HepG2 (cell line): Measurements from ENCODE around the gene CDC20B. TPM values are rescaled to one million over a fixed set of nuclear protein-coding genes. Genes with fewer than 3 reads are reported as not detected.

Experiments
- ATAC-seq: fragments of 200-7000 bp; cut with Tn5 transposase; 3 replicates; pipeline ENCODE4 v1.9.1; 2020; ENCODE audit warnings: mild to moderate bottlenecking, moderate library complexity
- BruUV-seq: library from RNA; stranded (reverse); fragments of 400-500 nt; replicated peaks from 2 replicates; lab custom pipeline; 2021; lab: Mats Ljungman, UMichigan
- CTCF ChIA-PET: fragments of 300-600 bp; formaldehyde crosslinking; extraction: SDS; loops from one replicate; lab custom pipeline; 2021; ENCODE audit warnings: low total read pairs, inconsistent platforms, low intra/inter-chr PET ratio; lab: Yijun Ruan, JAX
- POLR2A ChIA-PET: fragments of 350-600 bp; sonication (Branson Sonifier 250); formaldehyde crosslinking; loops from one replicate; lab custom pipeline; 2020; ENCODE audit warnings: antibody characterized with exemption, inconsistent platforms; lab: Yijun Ruan, JAX
- DNase-seq: peaks from one replicate; pipeline ENCODE4 v3.0.0-alpha.2; 2015; ENCODE audit warnings: low spot score
- FAIRE-seq: peaks from 3 replicates; lab custom pipeline; 2011; peaks lifted over from hg19 to GRCh38; lab: Jason Lieb, UNC
- H2AFZ ChIP-seq: one replicate; pipeline ENCODE4 v1.6.1; 2011; ENCODE audit warnings: low read length, inconsistent platforms
- H3K27ac ChIP-seq: fragments of 300-600 bp; 3 replicates; pipeline ENCODE4 v1.8.0; 2011; ENCODE audit warnings: mixed run types, mild to moderate bottlenecking, mixed read lengths, low read length, inconsistent platforms; ENCODE audit not compliant: insufficient read depth; ENCODE audit errors: extremely low read length
- H3K27me3 ChIP-seq, 2 experiments: fragments of 200-600 bp in 1 of 2; 2 replicates in 1 of 2; 3 replicates in 1 of 2; pipeline versions ENCODE4 v1.6.0 to v1.8.0; 2011; ENCODE audit warnings: low read length in 2 of 2, mild to moderate bottlenecking in 2 of 2, moderate library complexity in 2 of 2, inconsistent platforms in 1 of 2; ENCODE audit not compliant: insufficient read depth in 2 of 2, control insufficient read depth in 1 of 2
- H3K36me3 ChIP-seq, 2 experiments: fragments of 200-600 bp in 1 of 2; replicated peaks in 1 of 2; 2 replicates in 1 of 2; 3 replicates in 1 of 2; pipeline versions ENCODE4 v1.5.1 to v1.8.0; 2011; ENCODE audit warnings: low read length in 2 of 2, inconsistent platforms in 1 of 2; ENCODE audit not compliant: insufficient read depth in 2 of 2, control insufficient read depth in 1 of 2
- H3K4me1 ChIP-seq: 2 replicates; pipeline ENCODE4 v1.5.1; 2012; ENCODE audit warnings: low read length, inconsistent platforms; ENCODE audit not compliant: insufficient read depth
- H3K4me2 ChIP-seq: 2 replicates; pipeline ENCODE4 v1.6.0; 2011; ENCODE audit warnings: low read depth, low read length, inconsistent platforms
- H3K4me3 ChIP-seq, 3 experiments: fragments of 200-600 bp in 1 of 3; sonication (generic), shearing (Covaris generic) in 1 of 3; replicated peaks in 1 of 3; 2 replicates each; pipeline ENCODE4 v1.5.1; 2011 to 2016; ENCODE audit warnings: low read length in 3 of 3, inconsistent platforms in 2 of 3, low read depth in 2 of 3, mild to moderate bottlenecking in 2 of 3, control low read depth in 1 of 3, mixed read lengths in 1 of 3; ENCODE audit not compliant: insufficient read depth in 1 of 3
- H3K79me2 ChIP-seq: one replicate; pipeline ENCODE4 v1.6.1; 2011; ENCODE audit warnings: low read length, inconsistent platforms; ENCODE audit not compliant: insufficient read depth
- H3K9ac ChIP-seq: 2 replicates; pipeline ENCODE4 v1.6.0; 2011; ENCODE audit warnings: mild to moderate bottlenecking, low read depth, low read length, inconsistent platforms; ENCODE audit not compliant: insufficient read depth
- H3K9me3 ChIP-seq: 2 replicates; pipeline ENCODE4 v1.5.1; 2012; ENCODE audit warnings: mild to moderate bottlenecking, low read length
- H4K20me1 ChIP-seq: 2 replicates; pipeline ENCODE4 v1.6.0; 2011; ENCODE audit warnings: inconsistent platforms, mild to moderate bottlenecking, low read length, moderate library complexity; ENCODE audit not compliant: insufficient read depth
- CTCF ChIP-seq: sonication (generic); formaldehyde crosslinking; IDR thresholded peaks from 2 replicates; pipeline ENCODE4 v1.5.0; 2020; ENCODE audit warnings: mild to moderate bottlenecking, missing genetic modification reagents, moderate library complexity
- FOXA1 ChIP-seq, 2 experiments: fragments of 450-650 bp in 1 of 2; sonication (generic) in 1 of 2; formaldehyde crosslinking in 1 of 2; IDR thresholded peaks; 2 replicates each; pipeline versions ENCODE4 v1.4.0 to v1.6.1; 2016 to 2020; ENCODE audit warnings: missing genetic modification reagents in 1 of 2
- FOXA3 ChIP-seq: IDR thresholded peaks from 2 replicates; pipeline ENCODE4 v1.6.1; 2016; ENCODE audit warnings: missing genetic modification reagents, missing compliant biosample characterization
- FOXP1 ChIP-seq, 2 experiments: fragments of 450-650 bp in 1 of 2; IDR thresholded peaks; 2 replicates each; pipeline ENCODE4 v1.6.1; 2017 to 2018; ENCODE audit warnings: antibody characterized with exemption in 1 of 2
- GATAD2A ChIP-seq: IDR thresholded peaks from 2 replicates; pipeline ENCODE4 v1.6.1; 2016
- MEIS2 ChIP-seq: sonication (generic); formaldehyde crosslinking; IDR thresholded peaks from 2 replicates; pipeline ENCODE4 v1.9.0; 2021; ENCODE audit warnings: mild to moderate bottlenecking, missing genetic modification reagents
- MIXL1 ChIP-seq: IDR thresholded peaks from 2 replicates; pipeline ENCODE4 v1.6.1; 2016
- MTERF4 ChIP-seq: sonication (generic); formaldehyde crosslinking; IDR thresholded peaks from 2 replicates; pipeline ENCODE4 v1.8.0; 2023; ENCODE audit warnings: mild to moderate bottlenecking, missing genetic modification reagents
- NR2F1 ChIP-seq, 2 experiments: fragments of 450-650 bp in 1 of 2; formaldehyde crosslinking in 1 of 2; IDR thresholded peaks; 2 replicates each; pipeline versions ENCODE4 v1.5.0 to v1.6.1; 2016 to 2020; ENCODE audit warnings: mild to moderate bottlenecking in 1 of 2, missing compliant biosample characterization in 1 of 2, missing genetic modification reagents in 1 of 2, moderate library complexity in 1 of 2
- STAG1 ChIP-seq: sonication (generic); formaldehyde crosslinking; IDR thresholded peaks from 2 replicates; pipeline ENCODE4 v1.4.0; 2020; ENCODE audit warnings: missing genetic modification reagents
- ZMYM2 ChIP-seq: sonication (generic); formaldehyde crosslinking; IDR thresholded peaks from 2 replicates; pipeline ENCODE4 v1.8.0; 2022; ENCODE audit warnings: mild to moderate bottlenecking, missing genetic modification reagents
- ZNF17 ChIP-seq: sonication (generic); formaldehyde crosslinking; IDR thresholded peaks from 2 replicates; pipeline ENCODE4 v1.5.0; 2020; ENCODE audit warnings: mild to moderate bottlenecking, missing genetic modification reagents
- ZNF180 ChIP-seq: sonication (generic); formaldehyde crosslinking; IDR thresholded peaks from 2 replicates; pipeline ENCODE4 v1.4.0; 2020; ENCODE audit warnings: low read depth, missing genetic modification reagents, borderline replicate concordance
- ZNF207 ChIP-seq: fragments of 450-650 bp; IDR thresholded peaks from 2 replicates; pipeline ENCODE4 v1.6.1; 2016; ENCODE audit warnings: antibody characterized with exemption, borderline replicate concordance
- ZNF451 ChIP-seq: sonication (generic); formaldehyde crosslinking; IDR thresholded peaks from 2 replicates; pipeline ENCODE4 v1.5.0; 2020; ENCODE audit warnings: mild to moderate bottlenecking, missing genetic modification reagents
- ZNF773 ChIP-seq: sonication (generic); formaldehyde crosslinking; IDR thresholded peaks from 2 replicates; pipeline ENCODE4 v1.4.0; 2020; ENCODE audit warnings: missing genetic modification reagents, borderline replicate concordance
- WGBS: methylation state at CpG from one replicate; pipeline ENCODE4 v1.1.6; 2017; ENCODE audit warnings: low lambda C conversion rate; 5-methylcytosine and 5-hydroxymethylcytosine counted together
- in situ Hi-C: cut with HindIII; loops from 2 replicates; pipeline ENCODE4 v1.10.0; 2017; ENCODE audit warnings: low pct_unique_long_range_greater_than_20kb; ENCODE audit not compliant: extremely low pct_ligation_motif_present
- intact Hi-C: fragments of 100-400 bp; cut with micrococcal nuclease; formaldehyde crosslinking; loops from one replicate; pipeline ENCODE4 v1.10.0; 2022; ENCODE audit not compliant: unreplicated experiment
- polyA plus RNA-seq, 8 experiments: library from polyadenylated mRNA; depleted of rRNA in 3 of 8; stranded (reverse) in 7 of 8; unstranded in 1 of 8; fragments of >200 nt; fragmentation: Illumina TruSeq in 4 of 8; extraction: Trizol in 4 of 8; gene quantifications; 2 replicates each; pipeline versions ENCODE4 v1.2.1 to v1.2.3, GENCODE V29; 2011 to 2016; ENCODE audit warnings: low read depth in 4 of 8, missing spikeins in 1 of 8, mixed read lengths in 1 of 8; ENCODE audit not compliant: insufficient read depth in 1 of 8
- total RNA-seq, 5 experiments: library from RNA; depleted of rRNA; stranded (reverse); fragments of >200 nt; fragmentation: Illumina TruSeq; extraction: Trizol; gene quantifications; 2 replicates each; pipeline ENCODE4 v1.2.3, GENCODE V29; 2016; ENCODE audit warnings: low read depth in 1 of 5

CDC20B gene
- total and polyA plus RNA-seq, 2 of the 13 experiments (the other 11 are each of a cell fraction or from before 2014, with no cell fraction given): not detected

- in situ Hi-C loops (no loop called here), intact Hi-C loops (loop anchor here (5.0 kb wide), 1 partner anchor 38 kb away; the partner anchor contains the start of gene MCIDAS)
- no TSS peak for BruUV-seq
- TF ChIP-seq MTERF4 (CRISPR knock-in tag) (no peak), FOXP1 (IDR thresholded peaks at IDR 0.05) (no peak), FOXP1 (CRISPR knock-in tag; IDR thresholded peaks at IDR 0.05) (peak; percentile 31; the same call in 1 of the 2 replicates), GATAD2A (0 out of 2 replicates have a peak, but pooled peaks have one; percentile 13), FOXA3 (peak; percentile 16; the same call in 1 of the 2 replicates), FOXA1 (IDR thresholded peaks at IDR 0.05) (no peak), FOXA1 (CRISPR knock-in tag; IDR thresholded peaks at IDR 0.05) (0 out of 2 replicates have a peak, but pooled peaks have one; percentile 21)
- Histone ChIP-seq H4K20me1 (no peaks in the 10 kb centered on the region), H3K4me2 (no peak overlapping the region), H3K27ac (no peak overlapping the region), H3K79me2 (no peaks in the 10 kb centered on the region), H3K36me3 (no peaks in the 10 kb centered on the region), H3K9ac (no peak overlapping the region), H3K9me3 (no peaks in the 10 kb centered on the region), H2AFZ (no peak overlapping the region), H3K27me3 (peaks cover 0 to 15% of the 10 kb centered on the region in 2 experiments; a peak in 3 of 5 replicates), H3K4me1 (peaks cover 12% of the 10 kb centered on the region), H3K4me3 (no peak overlapping the region)
- no peak; the same call in 2 of the 3 replicates for ATAC-seq
- WGBS: 3% methylated on average over 6 of the region's 6 CpGs
- ChIA-PET CTCF (no interaction called here), POLR2A (no interaction called here)
- FAIRE-seq: no peak
- DNase-seq: no peak
Observed at GRCh38 chr5:55188656-55189540, 15.9 kb upstream of the CDC20B start.

GRCh38 chr5:55187370-55187769, 14.4 kb upstream of the CDC20B start:
- H2AFZ ChIP-seq: no peak overlapping the region
- ChIA-PET POLR2A (no interaction called here), CTCF (no interaction called here)
- FAIRE-seq (no peak), DNase-seq (no peak), ATAC-seq (no peak)
- no peaks in the 10 kb centered on the region for H4K20me1 ChIP-seq
- no peaks in the 10 kb centered on the region for H3K36me3 ChIP-seq
- no peak overlapping the region for H3K27ac ChIP-seq
- no peaks in the 10 kb centered on the region for H3K79me2 ChIP-seq
- no peaks in the 10 kb centered on the region for H3K9me3 ChIP-seq
- H3K9ac ChIP-seq: no peak overlapping the region
- BruUV-seq: no TSS peak
- H3K4me2 ChIP-seq: no peak overlapping the region
- H3K4me3 ChIP-seq: no peak overlapping the region
- peaks cover 12% of the 10 kb centered on the region for H3K4me1 ChIP-seq
- WGBS: 21% methylated on average over 4 of the region's 4 CpGs
- in situ Hi-C loops (no loop called here), intact Hi-C loops (loop anchor here (5.0 kb wide), 1 partner anchor 40 kb away; the partner anchor contains the start of gene MCIDAS)
- H3K27me3 ChIP-seq: peaks cover 0 to 10% of the 10 kb centered on the region in 2 experiments; a peak in 2 of 5 replicates
- 0 out of 2 replicates have a peak, but pooled peaks have one; percentile 29 for TF ChIP-seq CTCF (CRISPR knock-in tag)
- TF ChIP-seq ZNF773 (CRISPR knock-in tag): no peak
- no peak for TF ChIP-seq ZNF207
- TF ChIP-seq STAG1 (CRISPR knock-in tag): peak; percentile 17
- no peak for TF ChIP-seq MEIS2 (CRISPR knock-in tag)
- no peak for TF ChIP-seq NR2F1 (CRISPR knock-in tag; IDR thresholded peaks at IDR 0.05)
- TF ChIP-seq ZNF451 (CRISPR knock-in tag): no peak
- no peak for TF ChIP-seq ZNF180 (CRISPR knock-in tag)
- TF ChIP-seq ZNF17: no peak
- TF ChIP-seq MIXL1 (CRISPR knock-in tag): 0 out of 2 replicates have a peak, but pooled peaks have one; percentile 16
- TF ChIP-seq ZMYM2 (CRISPR knock-in tag): no peak
